ENCODE results near the gene ERCC1.

ERCC1 gene

GRCh38 chr19:45395821-45396617 lies 27.7 kb downstream of the ERCC1 start:
- H3K9ac ChIP-seq (ENCODE audit: low read length), result no peak overlapping the region

DNA sequence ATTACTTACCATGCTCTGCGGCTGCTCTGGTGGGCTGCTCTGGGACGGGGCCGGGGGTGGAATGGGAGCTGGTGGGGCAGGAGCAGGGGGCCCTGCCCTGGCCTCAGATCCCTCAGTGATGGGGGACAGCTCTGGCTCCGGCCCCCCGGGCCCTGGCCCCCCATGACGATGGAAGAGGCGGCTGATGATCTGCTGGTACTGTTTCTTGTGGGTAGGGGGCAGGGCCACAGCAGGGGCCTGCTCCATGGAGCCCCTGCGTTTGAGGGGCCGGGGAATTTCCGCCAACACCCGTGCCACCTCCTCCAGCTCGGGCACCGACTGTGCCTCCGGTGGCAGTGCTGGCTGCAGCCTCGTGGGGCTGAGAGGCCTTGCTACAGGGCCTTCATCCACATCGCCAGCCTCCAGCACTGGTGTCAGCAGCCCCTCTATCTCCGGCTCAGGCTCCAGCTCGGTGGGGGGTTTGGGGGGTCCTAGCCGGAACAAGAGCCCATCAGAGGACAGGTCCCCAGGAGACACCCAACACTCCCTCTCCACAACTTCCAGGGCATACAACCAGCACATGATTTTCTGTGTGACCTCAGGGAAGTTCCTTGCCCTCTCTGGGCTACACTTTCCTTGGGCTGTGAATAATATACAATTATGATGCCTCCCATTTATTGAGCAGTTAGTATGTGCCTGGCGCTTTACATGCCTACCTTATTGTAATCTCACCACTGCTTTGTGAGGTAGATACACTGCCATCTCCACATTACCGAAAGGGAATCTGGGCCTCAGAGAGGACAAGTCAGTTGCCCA lies 31.6 kb downstream of the ERCC1 start:
- Histone ChIP-seq H3K4me3 (ENCODE audit: insufficient read depth, low read length, poor library complexity, severe bottlenecking) (no peak overlapping the region), H3K27me3 (ENCODE audit: low read length) (no peaks in the 10 kb centered on the region), H2AFZ (ENCODE audit: low read depth, low read length, severe bottlenecking) (no peak overlapping the region), H3K9me2 (replicated peaks; ENCODE audit: insufficient read depth, low read length) (no peaks in the 10 kb centered on the region), H3K9ac (ENCODE audit: low read length) (no peak overlapping the region), H3K36me3 (ENCODE audit: low read length) (no peaks in the 10 kb centered on the region), H3K79me2 (ENCODE audit: insufficient read depth, low read length) (no peaks in the 10 kb centered on the region), H3F3A (ENCODE audit: insufficient read depth) (no peaks in the 10 kb centered on the region), H3K27ac (ENCODE audit: low read depth, low read length) (no peak overlapping the region), H3K4me2 (ENCODE audit: low read depth, low read length, poor library complexity, severe bottlenecking) (no peak overlapping the region), H3K9me3 (ENCODE audit: insufficient read depth, low read length) (no peaks in the 10 kb centered on the region), H4K20me1 (ENCODE audit: low read depth, low read length) (no peaks in the 10 kb centered on the region)
- TF ChIP-seq, protein P1, sequence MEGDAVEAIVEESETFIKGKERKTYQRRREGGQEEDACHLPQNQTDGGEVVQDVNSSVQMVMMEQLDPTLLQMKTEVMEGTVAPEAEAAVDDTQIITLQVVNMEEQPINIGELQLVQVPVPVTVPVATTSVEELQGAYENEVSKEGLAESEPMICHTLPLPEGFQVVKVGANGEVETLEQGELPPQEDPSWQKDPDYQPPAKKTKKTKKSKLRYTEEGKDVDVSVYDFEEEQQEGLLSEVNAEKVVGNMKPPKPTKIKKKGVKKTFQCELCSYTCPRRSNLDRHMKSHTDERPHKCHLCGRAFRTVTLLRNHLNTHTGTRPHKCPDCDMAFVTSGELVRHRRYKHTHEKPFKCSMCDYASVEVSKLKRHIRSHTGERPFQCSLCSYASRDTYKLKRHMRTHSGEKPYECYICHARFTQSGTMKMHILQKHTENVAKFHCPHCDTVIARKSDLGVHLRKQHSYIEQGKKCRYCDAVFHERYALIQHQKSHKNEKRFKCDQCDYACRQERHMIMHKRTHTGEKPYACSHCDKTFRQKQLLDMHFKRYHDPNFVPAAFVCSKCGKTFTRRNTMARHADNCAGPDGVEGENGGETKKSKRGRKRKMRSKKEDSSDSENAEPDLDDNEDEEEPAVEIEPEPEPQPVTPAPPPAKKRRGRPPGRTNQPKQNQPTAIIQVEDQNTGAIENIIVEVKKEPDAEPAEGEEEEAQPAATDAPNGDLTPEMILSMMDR (IDR thresholded peaks at IDR 0.05; ENCODE audit: insufficient read depth, low read length, poor library complexity, severe bottlenecking), result no peak
- TF ChIP-seq EZH2phosphoT487 (conservative IDR thresholded peaks at IDR 0.05; ENCODE audit: low read length), result no peak

More at GRCh38 chr19:45395821-45396617, 27.7 kb downstream of the ERCC1 start:
- no peak overlapping the region for H2AFZ ChIP-seq (ENCODE audit: low read depth, low read length, severe bottlenecking)
- H3K4me2 ChIP-seq (ENCODE audit: low read depth, low read length, poor library complexity, severe bottlenecking), result no peak overlapping the region
- H3F3A ChIP-seq (ENCODE audit: insufficient read depth), result no peaks in the 10 kb centered on the region
- H3K36me3 ChIP-seq (ENCODE audit: low read length), result no peaks in the 10 kb centered on the region
- no peak overlapping the region for H3K4me3 ChIP-seq (ENCODE audit: insufficient read depth, low read length, poor library complexity, severe bottlenecking)
- no peaks in the 10 kb centered on the region for H3K9me3 ChIP-seq (ENCODE audit: insufficient read depth, low read length)
- TF ChIP-seq, protein P1 (IDR thresholded peaks at IDR 0.05; ENCODE audit: insufficient read depth, low read length, poor library complexity, severe bottlenecking), result no peak
- TF ChIP-seq EZH2phosphoT487 (conservative IDR thresholded peaks at IDR 0.05; ENCODE audit: low read length), result no peak
- H3K79me2 ChIP-seq (ENCODE audit: insufficient read depth, low read length), result no peaks in the 10 kb centered on the region
- no peak overlapping the region for H3K27ac ChIP-seq (ENCODE audit: low read depth, low read length)
- no peaks in the 10 kb centered on the region for H3K9me2 ChIP-seq (replicated peaks; ENCODE audit: insufficient read depth, low read length)
- H3K27me3 ChIP-seq (ENCODE audit: low read length), result no peaks in the 10 kb centered on the region
- H4K20me1 ChIP-seq (ENCODE audit: low read depth, low read length), result no peaks in the 10 kb centered on the region

DNA sequence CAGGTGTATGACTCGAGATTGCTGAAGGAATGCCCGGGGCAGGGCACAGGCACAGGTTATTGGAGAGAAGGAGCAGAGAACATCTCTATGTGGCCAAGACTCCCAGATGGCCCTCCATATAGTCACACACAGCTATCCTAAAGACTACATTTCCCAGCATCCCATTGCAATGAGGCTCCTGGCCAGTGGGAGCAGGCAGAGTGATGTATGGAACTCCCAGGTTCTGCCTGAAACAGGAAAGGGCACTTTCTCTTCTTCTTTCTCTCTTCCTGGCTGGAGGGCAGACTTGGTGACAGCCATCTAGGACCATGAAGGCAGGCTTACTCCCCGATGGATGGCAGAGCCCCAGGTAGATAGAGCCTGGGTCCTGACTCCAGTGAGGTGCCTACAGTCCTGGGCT lies 32.4 kb downstream of the ERCC1 start:
- TF ChIP-seq EZH2phosphoT487 (conservative IDR thresholded peaks at IDR 0.05; ENCODE audit: low read length), result no peak
- TF ChIP-seq, protein P1 (IDR thresholded peaks at IDR 0.05; ENCODE audit: insufficient read depth, low read length, poor library complexity, severe bottlenecking), result no peak
- no peak overlapping the region for H3K9ac ChIP-seq (ENCODE audit: low read length)
- no peaks in the 10 kb centered on the region for H4K20me1 ChIP-seq (ENCODE audit: low read depth, low read length)
- H3K9me3 ChIP-seq (ENCODE audit: insufficient read depth, low read length), result no peaks in the 10 kb centered on the region
- H3K27me3 ChIP-seq (ENCODE audit: low read length), result no peaks in the 10 kb centered on the region
- no peaks in the 10 kb centered on the region for H3K9me2 ChIP-seq (replicated peaks; ENCODE audit: insufficient read depth, low read length)
- no peaks in the 10 kb centered on the region for H3F3A ChIP-seq (ENCODE audit: insufficient read depth)
- H3K36me3 ChIP-seq (ENCODE audit: low read length), result no peaks in the 10 kb centered on the region
- no peak overlapping the region for H3K4me3 ChIP-seq (ENCODE audit: insufficient read depth, low read length, poor library complexity, severe bottlenecking)
- H3K27ac ChIP-seq (ENCODE audit: low read depth, low read length), result no peak overlapping the region
- no peak overlapping the region for H3K4me2 ChIP-seq (ENCODE audit: low read depth, low read length, poor library complexity, severe bottlenecking)
- no peak overlapping the region for H2AFZ ChIP-seq (ENCODE audit: low read depth, low read length, severe bottlenecking)
- no peaks in the 10 kb centered on the region for H3K79me2 ChIP-seq (ENCODE audit: insufficient read depth, low read length)
